Small intestine (tissue), 7 donors: Measurements from ENCODE around the gene LILRB2. TPM values are rescaled to one million over a fixed set of nuclear protein-coding genes. Genes with fewer than 3 reads are reported as not detected.
"Not testable (repeated sequence)": the region's sequence is repeated elsewhere in the genome, so short reads cannot be mapped to it uniquely, and the experiment has no call there.

Source experiments
- DNase-seq, 2 donors: peaks; one replicate each; pipeline versions ENCODE4 v3.0.0 to v3.0.0-alpha.2; 2013
- FAIRE-seq: peaks from 2 replicates; lab custom pipeline; 2012; peaks lifted over from hg19 to GRCh38; lab: Jason Lieb, UNC
- H3K27ac ChIP-seq, 3 donors: one replicate each; pipeline ENCODE4 v1.5.1; 2013; ENCODE audit warnings: low read length in 2 of 3, mild to moderate bottlenecking in 2 of 3, control low read depth in 1 of 3, inconsistent platforms in 1 of 3, low read depth in 1 of 3, moderate library complexity in 1 of 3
- H3K27me3 ChIP-seq, 3 donors: one replicate each; pipeline ENCODE4 v1.6.1; 2013; ENCODE audit warnings: low read length in 3 of 3, inconsistent platforms in 1 of 3; ENCODE audit not compliant: control insufficient read depth in 3 of 3, insufficient read depth in 3 of 3
- H3K36me3 ChIP-seq, 3 donors: one replicate each; pipeline ENCODE4 v1.6.1; 2013; ENCODE audit warnings: low read length in 3 of 3, inconsistent platforms in 1 of 3, low read depth in 1 of 3, mild to moderate bottlenecking in 1 of 3, moderate library complexity in 1 of 3; ENCODE audit not compliant: control insufficient read depth in 3 of 3, insufficient read depth in 2 of 3
- H3K4me1 ChIP-seq, 3 donors: one replicate each; pipeline ENCODE4 v1.6.1; 2013; ENCODE audit warnings: low read length in 2 of 3, inconsistent platforms in 1 of 3, low read depth in 1 of 3, mild to moderate bottlenecking in 1 of 3, moderate library complexity in 1 of 3; ENCODE audit not compliant: control insufficient read depth in 3 of 3, insufficient read depth in 2 of 3
- H3K4me3 ChIP-seq, 3 donors: one replicate each; pipeline ENCODE4 v1.5.1; 2013; ENCODE audit warnings: low read length in 3 of 3, control low read depth in 1 of 3, inconsistent platforms in 1 of 3, low read depth in 1 of 3, mild to moderate bottlenecking in 1 of 3, moderate library complexity in 1 of 3
- H3K9me3 ChIP-seq, 2 donors: one replicate each; pipeline ENCODE4 v1.6.1; 2013; ENCODE audit warnings: low read depth in 1 of 2, low read length in 1 of 2; ENCODE audit not compliant: control insufficient read depth in 2 of 2, insufficient read depth in 1 of 2
- WGBS, 3 donors: extraction: QIAGEN DNeasy Blood & Tissue Kit; methylation state at CpG; one replicate each; pipeline ENCODE4 v1.1.7; 2013; 5-methylcytosine and 5-hydroxymethylcytosine counted together
- polyA plus RNA-seq, 4 donors: library from polyadenylated mRNA; stranded (reverse) in 3 of 4; unstranded in 1 of 4; fragments of 200-250 nt in 3 of 4; fragments of 120-200 nt in 1 of 4; gene quantifications; one replicate each; pipeline versions ENCODE4 v1.2.1 to v1.2.3, GENCODE V29; 2013
- donor health status: healthy with polysubstance abuse.
- donor health status: control.
- donor health status: control.
- donor health status: Bipolar disorder and iron deficiency.
- donor health status: healthy.

Gene LILRB2
- polyA plus RNA-seq, 4 donors: 0.22 to 4.7 (median 1.7) TPM

GRCh38 chr19:54298357-54299125 lies 17.6 kb upstream of the LILRB2 start:
- FAIRE-seq: no peak
- H3K36me3 ChIP-seq: no peaks in the 10 kb centered on the region
- WGBS, 3 donors: 47 to 56% (median 53%) methylated on average over 4 of the region's 4 CpGs

GRCh38 chr19:54297759-54298305 lies 16.9 kb upstream of the LILRB2 start:
- Histone ChIP-seq H3K36me3 (no peaks in the 10 kb centered on the region), H3K9me3 (no peaks in the 10 kb centered on the region), H3K4me3 (no peak overlapping the region), H3K27ac (no peak overlapping the region), H3K27me3 (no peaks in the 10 kb centered on the region), H3K4me1 (no peaks in the 10 kb centered on the region)
- DNase-seq (no peak), FAIRE-seq (no peak)
- WGBS, 3 donors: 41 to 48% (median 42%) methylated on average over 7 of the region's 7 CpGs

More at GRCh38 chr19:54298357-54299125, 17.6 kb upstream of the LILRB2 start:
- no peaks in the 10 kb centered on the region for H3K9me3 ChIP-seq
- no peak overlapping the region for H3K27ac ChIP-seq
- H3K4me1 ChIP-seq: no peaks in the 10 kb centered on the region
- H3K4me3 ChIP-seq: no peak overlapping the region
- DNase-seq: no peak
- H3K27me3 ChIP-seq: no peaks in the 10 kb centered on the region

GRCh38 chr19:54294539-54294938 lies 13.6 kb upstream of the LILRB2 start:
- FAIRE-seq: no peak
- H3K9me3 ChIP-seq: no peaks in the 10 kb centered on the region
- no peaks in the 10 kb centered on the region for H3K27me3 ChIP-seq
- no peak overlapping the region for H3K4me3 ChIP-seq
- no peaks in the 10 kb centered on the region for H3K36me3 ChIP-seq
- no peak for DNase-seq
- 81 to 89% (median 86%) methylated on average over 6 of the region's 6 CpGs for WGBS, 3 donors
- H3K4me1 ChIP-seq: no peaks in the 10 kb centered on the region
- no peak overlapping the region for H3K27ac ChIP-seq

- DNase-seq, H3K9me3 ChIP-seq, H3K36me3 ChIP-seq, H3K27me3 ChIP-seq, H3K4me3 ChIP-seq, FAIRE-seq, H3K4me1 ChIP-seq, H3K27ac ChIP-seq: not testable (repeated sequence)
- WGBS, 3 donors: 57 to 81% (median 62%) methylated on average over 8 of the region's 8 CpGs
Measured at GRCh38 chr19:54289160-54289559, 8.2 kb upstream of the LILRB2 start.

- no peak for FAIRE-seq
- Histone ChIP-seq H3K36me3 (no peaks in the 10 kb centered on the region), H3K27ac (no peak overlapping the region), H3K4me3 (no peak overlapping the region), H3K4me1 (no peaks in the 10 kb centered on the region), H3K9me3 (no peaks in the 10 kb centered on the region), H3K27me3 (no peaks in the 10 kb centered on the region)
- no peak for DNase-seq
- WGBS, 3 donors: 64 to 70% (median 66%) methylated on average over 4 of the region's 4 CpGs
Measured at GRCh38 chr19:54287456-54287855, 6.5 kb upstream of the LILRB2 start.

- H3K4me1 ChIP-seq, H3K9me3 ChIP-seq, H3K4me3 ChIP-seq, H3K27ac ChIP-seq, H3K27me3 ChIP-seq, H3K36me3 ChIP-seq, DNase-seq, FAIRE-seq: not testable (repeated sequence)
- WGBS, 3 donors: 42 to 62% (median 55%) methylated on average over 4 to 9 of the region's 10 CpGs
Measured at GRCh38 chr19:54286283-54286682, 5.4 kb upstream of the LILRB2 start.

GRCh38 chr19:54285427-54286056 lies 4.6 kb upstream of the LILRB2 start:
- not testable (repeated sequence) for H3K4me3 ChIP-seq, DNase-seq, H3K36me3 ChIP-seq, H3K4me1 ChIP-seq, H3K27me3 ChIP-seq, H3K9me3 ChIP-seq, FAIRE-seq, H3K27ac ChIP-seq
- WGBS, 3 donors: 57 to 62% (median 58%) methylated on average over 8 to 11 of the region's 12 CpGs

- WGBS, 3 donors: 47 to 61% (median 57%) methylated on average over 9 of the region's 9 CpGs
Measured at GRCh38 chr19:54282686-54283470, 2.0 kb upstream of the LILRB2 start.

More at GRCh38 chr19:54282686-54283470, 2.0 kb upstream of the LILRB2 start:
- Histone ChIP-seq H3K27me3 (peaks cover 0 to 3% (median 2%) of the 10 kb centered on the region in 3 donors), H3K36me3 (no peaks in the 10 kb centered on the region), H3K9me3 (no peaks in the 10 kb centered on the region), H3K27ac (no peak overlapping the region), H3K4me3 (no peak overlapping the region), H3K4me1 (no peaks in the 10 kb centered on the region)
- DNase-seq: no peak
- no peak for FAIRE-seq
